ENCODE results near the gene PCBP1. TPM values are rescaled to one million over a fixed set of nuclear protein-coding genes. Genes with fewer than 3 reads are reported as not detected.
A peak's percentile ranks its signal among the peaks of the same experiment; 100 is the strongest.

The PCBP1 gene
- total RNA-seq, 2 experiments from 2014 or later: 58.2 to 423 TPM

- Histone ChIP-seq H3K9me2 (ENCODE audit: insufficient read depth, low read length) (no peaks in the 10 kb centered on the region), H3K79me2 (ENCODE audit: insufficient read depth, low read depth, low read length) (peaks cover 18% of the 10 kb centered on the region; the same call in 1 of the 2 replicates), H2AFZ (ENCODE audit: low read length) (peak overlapping the region; percentile 85; the same call in 1 of the 2 replicates), H3K4me3 (ENCODE audit: low read depth, low read length, poor library complexity, severe bottlenecking) (peak overlapping the region; percentile 67), H4K20me1 (ENCODE audit: insufficient read depth, low read length) (no peaks in the 10 kb centered on the region), H3K4me2 (ENCODE audit: low read length) (peak overlapping the region; percentile 94), H3K4me1 (ENCODE audit: insufficient read depth, low read length, poor library complexity, severe bottlenecking) (peaks cover 80% of the 10 kb centered on the region), H3K36me3 (ENCODE audit: insufficient read depth, low read length) (no peaks in the 10 kb centered on the region), H3K27ac (ENCODE audit: low read depth, low read length, poor library complexity, severe bottlenecking) (peak overlapping the region; percentile 93), H3K9me3 (ENCODE audit: low read length) (no peaks in the 10 kb centered on the region)
- BruUV-seq (replicated peaks): TSS peak; percentile 93
- POLR2A ChIA-PET: interaction anchor here (0.6 to 9.7 kb wide), 24 partner anchors 9 to 229 kb away, joined by 3 to 129 read pairs (median 5); partner anchors contain the start of genes C2orf42, MXD1 and SNRPG
- intact Hi-C loops (cut with micrococcal nuclease; ENCODE audit: unreplicated experiment): loop anchor here (2.0 kb wide), 1 partner anchor 44 kb away; no protein-coding TSS in a partner anchor
- CTCF ChIA-PET (ENCODE audit: unreplicated experiment): interaction anchor here (1.3 kb wide), 1 partner anchor 39 kb away, joined by 3 read pairs; no protein-coding TSS in a partner anchor
- TF ChIP-seq CTCF (conservative IDR thresholded peaks at IDR 0.05; ENCODE audit: low read length): 0 out of 2 replicates have a peak, but pooled peaks have one; percentile 22
- no peak for TF ChIP-seq EZH2phosphoT487 (IDR thresholded peaks at IDR 0.05; ENCODE audit: borderline replicate concordance, low read depth, low read length)
- DNase-seq (ENCODE audit: low spot score): peak; percentile 73
These were observed 45.2 kb downstream of the PCBP1 start for GRCh38 chr2:70132244-70133126.

GRCh38 chr2:70133127-70133452, 45.8 kb downstream of the PCBP1 start:
- no peaks in the 10 kb centered on the region for H3K9me2 ChIP-seq (ENCODE audit: insufficient read depth, low read length)
- peak overlapping the region; percentile 94 for H3K4me2 ChIP-seq (ENCODE audit: low read length)
- peak overlapping the region; percentile 85; the same call in 1 of the 2 replicates for H2AFZ ChIP-seq (ENCODE audit: low read length)
- peaks cover 15% of the 10 kb centered on the region; the same call in 1 of the 2 replicates for H3K79me2 ChIP-seq (ENCODE audit: insufficient read depth, low read depth, low read length)
- no peaks in the 10 kb centered on the region for H4K20me1 ChIP-seq (ENCODE audit: insufficient read depth, low read length)
- no TSS peak for BruUV-seq (replicated peaks)
- no peaks in the 10 kb centered on the region for H3K9me3 ChIP-seq (ENCODE audit: low read length)
- intact Hi-C loops (cut with micrococcal nuclease; ENCODE audit: unreplicated experiment): loop anchor here (2.0 kb wide), 1 partner anchor 44 kb away; no protein-coding TSS in a partner anchor
- peak overlapping the region; percentile 67 for H3K4me3 ChIP-seq (ENCODE audit: low read depth, low read length, poor library complexity, severe bottlenecking)
- H3K36me3 ChIP-seq (ENCODE audit: insufficient read depth, low read length): no peaks in the 10 kb centered on the region
- TF ChIP-seq CTCF (conservative IDR thresholded peaks at IDR 0.05; ENCODE audit: low read length): no peak
- no peak for TF ChIP-seq EZH2phosphoT487 (IDR thresholded peaks at IDR 0.05; ENCODE audit: borderline replicate concordance, low read depth, low read length)
- CTCF ChIA-PET (ENCODE audit: unreplicated experiment): interaction anchor here (1.1 to 1.6 kb wide), 3 partner anchors 11 to 48 kb away, joined by 3 to 4 read pairs (median 3); no protein-coding TSS in a partner anchor
- POLR2A ChIA-PET: interaction anchor here (0.6 to 9.7 kb wide), 21 partner anchors 9 to 369 kb away, joined by 3 to 129 read pairs (median 7); partner anchors contain the start of genes C2orf42, MXD1 and SNRPG
- peak overlapping the region; percentile 93 for H3K27ac ChIP-seq (ENCODE audit: low read depth, low read length, poor library complexity, severe bottlenecking)
- peaks cover 77% of the 10 kb centered on the region for H3K4me1 ChIP-seq (ENCODE audit: insufficient read depth, low read length, poor library complexity, severe bottlenecking)
- DNase-seq (ENCODE audit: low spot score): no peak

Data from OCI-LY7 (cell line).